HepG2 (cell line): ENCODE data around the gene IPO9. TPM values are rescaled to one million over a fixed set of nuclear protein-coding genes. Genes with fewer than 3 reads are reported as not detected.

Source experiments
- CEBPG ChIP-seq: IDR thresholded peaks from 2 replicates; pipeline ENCODE4 v1.6.1; 2016
- ETV5 ChIP-seq: IDR thresholded peaks from 2 replicates; pipeline ENCODE4 v1.6.1; 2018; ENCODE audit warnings: missing biosample characterization, missing genetic modification reagents, inconsistent platforms, borderline replicate concordance
- HBP1 ChIP-seq: IDR thresholded peaks from 2 replicates; pipeline ENCODE4 v1.6.1; 2016; ENCODE audit warnings: low read depth, control low read depth
- HOXA7 ChIP-seq: sonication (generic); formaldehyde crosslinking; IDR thresholded peaks from 2 replicates; pipeline ENCODE4 v1.8.1; 2022; ENCODE audit warnings: mild to moderate bottlenecking, missing genetic modification reagents, moderate library complexity
- MAFF ChIP-seq: IDR thresholded peaks from 2 replicates; pipeline ENCODE4 v1.6.1; 2011; ENCODE audit warnings: low read depth, low read length, improper control_type of control experiment
- THAP7 ChIP-seq: sonication (generic); formaldehyde crosslinking; IDR thresholded peaks from 2 replicates; pipeline ENCODE4 v1.8.1; 2023; ENCODE audit warnings: mild to moderate bottlenecking, missing genetic modification reagents
- TRIM22 ChIP-seq: fragments of 450-650 bp; IDR thresholded peaks from 2 replicates; pipeline ENCODE4 v1.6.1; 2017
- ZFP36 ChIP-seq: fragments of 150-350 bp; IDR thresholded peaks from 2 replicates; pipeline ENCODE4 v1.6.1; 2018; ENCODE audit warnings: borderline replicate concordance, low read length, low read depth; ENCODE audit not compliant: partially characterized antibody
- ZHX2 ChIP-seq, 2 experiments: sonication (generic) in 1 of 2; formaldehyde crosslinking in 1 of 2; IDR thresholded peaks; 2 replicates each; pipeline versions ENCODE4 v1.6.1 to v1.9.0; 2014 to 2022; ENCODE audit warnings: antibody characterized with exemption in 1 of 2, borderline replicate concordance in 1 of 2, inconsistent platforms in 1 of 2, low read depth in 1 of 2, missing genetic modification reagents in 1 of 2
- ZNF335 ChIP-seq: sonication (generic); formaldehyde crosslinking; IDR thresholded peaks from 2 replicates; pipeline ENCODE4 v1.4.0; 2020; ENCODE audit warnings: missing genetic modification reagents
- ZNF34 ChIP-seq: sonication (generic); formaldehyde crosslinking; IDR thresholded peaks from 2 replicates; pipeline ENCODE4 v1.4.0; 2020; ENCODE audit warnings: mild to moderate bottlenecking, missing genetic modification reagents, borderline replicate concordance
- ZNF460 ChIP-seq: sonication (generic); formaldehyde crosslinking; IDR thresholded peaks from 2 replicates; pipeline ENCODE4 v1.5.1; 2020; ENCODE audit warnings: missing genetic modification reagents, mild to moderate bottlenecking, borderline replicate concordance
- ZNF503 ChIP-seq: sonication (generic); formaldehyde crosslinking; IDR thresholded peaks from 2 replicates; pipeline ENCODE4 v1.4.0; 2020; ENCODE audit warnings: missing genetic modification reagents
- ZNF891 ChIP-seq: sonication (generic); formaldehyde crosslinking; IDR thresholded peaks from 2 replicates; pipeline ENCODE4 v1.5.0; 2020; ENCODE audit warnings: mild to moderate bottlenecking, missing genetic modification reagents
- polyA plus RNA-seq, 8 experiments: library from polyadenylated mRNA; depleted of rRNA in 3 of 8; stranded (reverse) in 7 of 8; unstranded in 1 of 8; fragments of >200 nt; fragmentation: Illumina TruSeq in 4 of 8; extraction: Trizol in 4 of 8; gene quantifications; 2 replicates each; pipeline versions ENCODE4 v1.2.1 to v1.2.3, GENCODE V29; 2011 to 2016; ENCODE audit warnings: low read depth in 4 of 8, missing spikeins in 1 of 8, mixed read lengths in 1 of 8; ENCODE audit not compliant: insufficient read depth in 1 of 8
- total RNA-seq, 5 experiments: library from RNA; depleted of rRNA; stranded (reverse); fragments of >200 nt; fragmentation: Illumina TruSeq; extraction: Trizol; gene quantifications; 2 replicates each; pipeline ENCODE4 v1.2.3, GENCODE V29; 2016; ENCODE audit warnings: low read depth in 1 of 5

IPO9 gene
- total and polyA plus RNA-seq, 2 of the 13 experiments (the other 11 are each of a cell fraction or from before 2014, with no cell fraction given) = 31.0 to 34.8 TPM

- TF ChIP-seq ZNF503 (CRISPR knock-in tag) (no peak), HOXA7 (no peak), ZNF891 (no peak), HBP1 (CRISPR knock-in tag) (no peak), ZNF335 (CRISPR knock-in tag) (no peak), ZFP36 (no peak), MAFF (no peak), THAP7 (CRISPR knock-in tag) (no peak), CEBPG (CRISPR knock-in tag) (peak; percentile 84), ZHX2 (IDR thresholded peaks at IDR 0.05; ENCODE audit: low read depth) (no peak), ZHX2 (CRISPR knock-in tag; IDR thresholded peaks at IDR 0.05; ENCODE audit: borderline replicate concordance) (no peak), ETV5 (peak; percentile 70; the same call in 1 of the 2 replicates), ZNF34 (CRISPR knock-in tag) (no peak), ZNF460 (CRISPR knock-in tag) (no peak), TRIM22 (no peak)
Observed at GRCh38 chr1:201895913-201896807, 67.2 kb downstream of the IPO9 start (continued).
